ENCODE results near the gene TCERG1L. TPM values are rescaled to one million over a fixed set of nuclear protein-coding genes. Genes with fewer than 3 reads are reported as not detected.

Gene TCERG1L
- total RNA-seq, 2 experiments from 2014 or later = 0.06 TPM; not detected in 1

GRCh38 chr10:131193923-131194322 lies 117.6 kb downstream of the TCERG1L start:
- Mint-ChIP-seq H3K4me1 (ENCODE audit: low read depth) (no peaks in the 10 kb centered on the region), H3K36me3 (ENCODE audit: low read depth) (no peaks in the 10 kb centered on the region), H3K27ac (no peak overlapping the region), H3K9me3 (peaks cover 9% of the 10 kb centered on the region), H3K27me3 (peaks cover 5% of the 10 kb centered on the region), H3K4me3 (no peak overlapping the region)
- peaks cover 0 to 25% of the 10 kb centered on the region in 2 experiments for H3K9me3 ChIP-seq (ENCODE audit: control insufficient read depth in 1 of 2, insufficient read depth in 1 of 2, low read length in 2 of 2)
- no peak overlapping the region for H3K27ac ChIP-seq (ENCODE audit: low read depth in 1 of 2, low read length in 2 of 2)
- ChIA-PET POLR2A (no interaction called here), CTCF (interaction anchor here (0.6 kb wide), 1 partner anchor 11 kb away, joined by 4 read pairs; no protein-coding TSS in a partner anchor)
- intact Hi-C loops (cut with DNase I, micrococcal nuclease) = no loop called here
- DNase-seq = no peak
- TF ChIP-seq CTCF (IDR thresholded peaks at IDR 0.05) = no peak
- no peaks in the 10 kb centered on the region for H3K4me1 ChIP-seq (ENCODE audit: insufficient read depth, low read length)
- ATAC-seq (ENCODE audit: poor library complexity) = no peak
- H3K4me3 ChIP-seq (ENCODE audit: low read length) = no peak overlapping the region
- H3K27me3 ChIP-seq (ENCODE audit: control insufficient read depth in 1 of 2, insufficient read depth in 2 of 2, low read length in 2 of 2) = no peaks in the 10 kb centered on the region
- H3K36me3 ChIP-seq (ENCODE audit: insufficient read depth, low read length) = no peaks in the 10 kb centered on the region

- Mint-ChIP-seq H3K27ac (no peak overlapping the region), H3K4me3 (no peak overlapping the region), H3K27me3 (no peaks in the 10 kb centered on the region), H3K9me3 (peaks cover 9% of the 10 kb centered on the region), H3K36me3 (ENCODE audit: low read depth) (no peaks in the 10 kb centered on the region), H3K4me1 (ENCODE audit: low read depth) (no peaks in the 10 kb centered on the region)
- intact Hi-C loops (cut with DNase I, micrococcal nuclease) = no loop called here
- Histone ChIP-seq H3K36me3 (ENCODE audit: insufficient read depth, low read length) (no peaks in the 10 kb centered on the region), H3K27ac (ENCODE audit: low read depth in 1 of 2, low read length in 2 of 2) (no peak overlapping the region), H3K27me3 (ENCODE audit: control insufficient read depth in 1 of 2, insufficient read depth in 2 of 2, low read length in 2 of 2) (no peaks in the 10 kb centered on the region), H3K4me1 (ENCODE audit: insufficient read depth, low read length) (no peaks in the 10 kb centered on the region), H3K9me3 (ENCODE audit: control insufficient read depth in 1 of 2, insufficient read depth in 1 of 2, low read length in 2 of 2) (peaks cover 0 to 9% of the 10 kb centered on the region in 2 experiments), H3K4me3 (ENCODE audit: low read length) (no peak overlapping the region)
- TF ChIP-seq CTCF (IDR thresholded peaks at IDR 0.05) = no peak
- ATAC-seq (ENCODE audit: poor library complexity) = no peak
- CTCF ChIA-PET = no interaction called here
- POLR2A ChIA-PET = no interaction called here
- DNase-seq = no peak
Observed at GRCh38 chr10:131188494-131188893, 123.0 kb downstream of the TCERG1L start.

DNA sequence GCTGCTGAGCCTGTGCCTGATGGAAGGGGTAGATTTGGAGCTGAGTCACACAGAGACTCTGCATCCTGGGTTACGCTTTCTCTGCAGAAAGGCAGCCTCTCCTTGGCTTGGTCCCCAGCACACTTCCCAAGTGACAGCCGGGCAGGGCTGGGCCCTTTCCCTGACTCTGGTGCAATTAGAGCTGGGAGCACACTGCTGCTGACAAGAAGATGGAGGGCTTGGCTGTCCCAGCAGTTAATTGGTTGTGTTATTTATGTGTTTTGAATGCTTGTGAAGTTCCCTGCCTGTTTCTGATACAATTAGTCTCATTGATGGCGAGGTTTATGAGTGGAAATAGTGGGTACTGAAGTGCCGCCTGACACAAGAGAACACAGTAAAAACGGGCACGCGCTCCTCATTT lies 123.6 kb downstream of the TCERG1L start:
- no peak for TF ChIP-seq CTCF (IDR thresholded peaks at IDR 0.05)
- H3K4me3 ChIP-seq (ENCODE audit: low read length) = no peak overlapping the region
- no peak overlapping the region for H3K27ac ChIP-seq (ENCODE audit: low read depth in 1 of 2, low read length in 2 of 2)
- peaks cover 0 to 9% of the 10 kb centered on the region in 2 experiments for H3K9me3 ChIP-seq (ENCODE audit: control insufficient read depth in 1 of 2, insufficient read depth in 1 of 2, low read length in 2 of 2)
- no peaks in the 10 kb centered on the region for H3K27me3 Mint-ChIP-seq
- H3K4me3 Mint-ChIP-seq = no peak overlapping the region
- DNase-seq (no peak), ATAC-seq (ENCODE audit: poor library complexity) (no peak)
- no peaks in the 10 kb centered on the region for H3K27me3 ChIP-seq (ENCODE audit: control insufficient read depth in 1 of 2, insufficient read depth in 2 of 2, low read length in 2 of 2)
- CTCF ChIA-PET = no interaction called here
- no peaks in the 10 kb centered on the region for H3K36me3 ChIP-seq (ENCODE audit: insufficient read depth, low read length)
- no peaks in the 10 kb centered on the region for H3K4me1 Mint-ChIP-seq (ENCODE audit: low read depth)
- no peaks in the 10 kb centered on the region for H3K36me3 Mint-ChIP-seq (ENCODE audit: low read depth)
- POLR2A ChIA-PET = no interaction called here
- H3K9me3 Mint-ChIP-seq = peaks cover 5% of the 10 kb centered on the region
- H3K4me1 ChIP-seq (ENCODE audit: insufficient read depth, low read length) = no peaks in the 10 kb centered on the region
- no peak overlapping the region for H3K27ac Mint-ChIP-seq
- intact Hi-C loops (cut with DNase I, micrococcal nuclease) = no loop called here

Measured in CD4-positive, alpha-beta T cell (primary cell).